Measurements from ENCODE around the gene ATG2A.

The ATG2A gene

DNA sequence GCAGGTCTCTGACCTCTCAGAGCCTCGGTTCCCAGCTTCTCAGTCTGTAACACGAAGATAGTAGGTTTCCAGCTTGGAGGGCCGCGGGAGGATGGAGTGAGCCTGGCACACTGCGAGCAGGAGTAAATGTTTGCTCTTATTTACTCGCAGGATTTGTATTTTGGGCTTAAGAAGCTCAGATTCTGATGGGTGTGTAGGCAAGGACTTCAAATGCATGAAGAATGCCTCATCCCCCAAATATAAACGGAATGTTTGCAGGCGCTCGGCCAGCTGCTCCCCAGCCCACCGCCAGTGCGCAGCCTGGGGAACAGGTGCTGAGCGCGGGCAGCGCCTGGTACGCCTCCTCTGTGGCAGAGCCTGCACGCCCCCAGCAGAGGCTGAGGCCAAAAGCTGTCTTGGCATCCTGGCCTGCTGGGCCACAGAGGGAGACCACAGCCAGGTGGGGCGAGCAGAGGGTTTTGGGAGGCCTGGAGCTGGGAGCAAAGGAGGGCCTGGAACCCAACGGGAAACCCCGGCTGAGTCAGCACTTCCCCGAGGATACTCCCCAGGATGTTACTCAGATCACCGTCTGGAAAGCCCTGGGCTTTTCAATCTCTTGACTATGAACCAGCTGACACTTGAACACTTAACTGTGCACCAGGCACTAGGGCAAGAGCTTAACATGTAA lies 48.0 kb downstream of the ATG2A start:
- no peak for DNase-seq (ENCODE audit: low spot score)

GRCh38 chr11:64867748-64868462 lies 49.1 kb downstream of the ATG2A start:
- no peak for DNase-seq (ENCODE audit: low spot score)

DNA sequence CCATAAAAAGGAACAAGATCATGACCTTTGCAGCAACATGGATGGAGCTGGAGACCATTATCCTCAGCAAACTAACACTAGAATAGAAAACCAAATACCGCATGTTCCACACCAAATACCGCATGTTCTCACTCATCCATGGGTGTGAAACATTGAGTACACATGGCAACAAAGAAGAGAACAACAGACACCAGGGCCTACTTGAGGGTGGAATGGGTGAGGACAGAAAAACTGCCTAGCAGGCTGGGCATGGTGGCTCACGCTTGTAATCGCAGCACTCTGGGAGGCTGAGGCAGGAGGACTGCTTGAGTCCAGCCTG lies 50.9 kb downstream of the ATG2A start:
- no peak for DNase-seq (ENCODE audit: low spot score)

DNA sequence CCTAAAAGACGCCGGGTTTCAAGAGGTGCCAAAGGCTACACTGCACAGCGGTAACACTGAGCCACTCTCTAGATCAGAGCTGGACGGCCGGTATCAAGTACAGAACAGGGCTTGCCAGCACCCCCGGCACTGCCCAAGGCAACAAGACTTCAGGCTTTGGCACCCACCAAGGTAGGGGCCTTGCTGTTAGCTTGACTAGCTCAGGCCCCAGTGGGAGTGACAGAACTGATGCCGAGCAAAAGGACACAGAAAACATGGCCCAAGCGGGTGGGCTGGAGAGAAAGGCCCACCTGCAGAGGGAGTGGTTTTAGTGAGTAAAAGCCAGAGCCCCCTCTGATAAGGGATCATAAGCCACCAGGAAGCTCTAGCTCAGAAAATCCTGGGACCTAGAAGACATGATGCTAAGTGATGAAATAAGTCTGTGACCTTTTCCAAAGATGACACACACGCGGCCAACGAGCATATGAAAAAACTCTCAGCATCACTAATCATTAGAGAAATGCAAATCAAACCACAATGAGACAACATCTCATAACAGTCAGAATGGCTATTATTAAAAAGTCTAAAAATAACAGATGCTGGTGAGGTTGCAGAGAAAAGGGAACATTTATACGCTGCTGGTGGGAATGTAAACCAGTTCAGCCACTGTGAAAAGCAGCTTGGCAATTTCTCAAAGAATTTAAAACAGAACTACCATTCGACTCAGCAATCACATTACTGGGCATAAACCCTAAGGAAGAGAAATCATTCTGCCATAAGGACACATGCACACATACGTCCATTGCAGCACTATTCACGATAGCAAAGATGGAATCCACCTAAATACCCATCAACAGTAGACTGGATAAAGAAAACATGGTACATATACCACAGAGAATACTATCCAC lies 51.5 kb downstream of the ATG2A start:
- no peak for DNase-seq (ENCODE audit: low spot score)

GRCh38 chr11:64864473-64865285 lies 52.3 kb downstream of the ATG2A start:
- DNase-seq (ENCODE audit: low spot score) = no peak

- no peak for DNase-seq (ENCODE audit: low spot score)
These were observed 52.9 kb downstream of the ATG2A start for GRCh38 chr11:64864135-64864472.

- no peak for DNase-seq (ENCODE audit: low spot score)
These were observed 53.5 kb downstream of the ATG2A start for GRCh38 chr11:64863391-64864060.

DNA sequence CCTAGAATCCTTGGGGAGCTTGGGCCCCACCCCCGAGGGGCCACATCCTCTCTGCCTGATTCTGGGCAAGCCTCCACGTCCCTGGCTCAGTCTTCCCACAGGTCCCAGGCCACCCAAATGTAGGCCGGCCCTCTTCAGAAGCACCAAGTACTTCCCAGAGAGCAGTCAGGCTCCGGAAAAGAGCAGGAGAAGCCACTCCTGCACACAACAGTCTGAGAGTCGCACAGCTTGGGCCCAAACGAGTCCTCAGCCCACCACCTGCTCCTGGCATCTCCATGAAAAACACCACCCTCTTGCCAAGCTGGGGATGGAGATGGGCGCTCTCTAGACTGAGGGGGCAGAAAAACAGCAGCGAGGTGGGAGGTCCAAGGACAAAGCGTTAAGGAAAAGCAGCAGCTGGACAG lies 54.0 kb downstream of the ATG2A start:
- DNase-seq (ENCODE audit: low spot score) = no peak

DNA sequence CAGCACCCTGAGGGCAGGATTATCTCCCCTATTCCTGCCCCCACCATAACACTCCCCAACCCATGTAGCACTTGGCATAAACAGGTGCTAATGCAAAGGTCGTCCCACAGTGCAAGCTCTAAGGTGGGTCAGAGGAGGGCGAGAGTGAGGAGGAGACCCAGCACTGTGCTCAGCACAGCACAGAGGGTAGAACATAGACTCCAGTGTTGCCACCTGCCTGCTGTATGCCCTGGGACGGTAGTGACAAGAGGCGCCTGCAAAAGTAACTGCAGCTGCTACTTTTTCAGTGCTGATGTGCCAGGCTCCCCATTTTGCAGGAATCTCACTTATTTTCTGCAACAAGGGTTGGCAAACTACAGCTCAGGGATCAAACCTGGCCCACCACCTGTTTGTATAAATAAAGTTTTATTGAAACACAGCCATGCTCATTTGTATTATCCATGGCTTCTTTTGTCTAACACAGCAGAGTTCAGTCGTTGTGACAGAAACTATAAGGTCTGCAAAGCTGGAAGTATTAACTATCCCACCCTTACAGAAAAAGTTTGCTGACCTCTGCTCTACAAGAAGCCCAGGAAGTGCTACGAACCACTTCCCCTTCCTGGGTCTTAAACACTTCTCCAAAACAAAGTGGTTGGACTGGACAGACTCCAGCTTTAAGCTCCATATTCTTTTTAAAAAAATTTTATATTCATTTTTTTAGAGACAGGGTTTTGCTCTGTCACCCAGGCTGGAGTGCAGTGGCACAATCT lies 55.6 kb downstream of the ATG2A start:
- no peak for DNase-seq (ENCODE audit: low spot score)

DNA sequence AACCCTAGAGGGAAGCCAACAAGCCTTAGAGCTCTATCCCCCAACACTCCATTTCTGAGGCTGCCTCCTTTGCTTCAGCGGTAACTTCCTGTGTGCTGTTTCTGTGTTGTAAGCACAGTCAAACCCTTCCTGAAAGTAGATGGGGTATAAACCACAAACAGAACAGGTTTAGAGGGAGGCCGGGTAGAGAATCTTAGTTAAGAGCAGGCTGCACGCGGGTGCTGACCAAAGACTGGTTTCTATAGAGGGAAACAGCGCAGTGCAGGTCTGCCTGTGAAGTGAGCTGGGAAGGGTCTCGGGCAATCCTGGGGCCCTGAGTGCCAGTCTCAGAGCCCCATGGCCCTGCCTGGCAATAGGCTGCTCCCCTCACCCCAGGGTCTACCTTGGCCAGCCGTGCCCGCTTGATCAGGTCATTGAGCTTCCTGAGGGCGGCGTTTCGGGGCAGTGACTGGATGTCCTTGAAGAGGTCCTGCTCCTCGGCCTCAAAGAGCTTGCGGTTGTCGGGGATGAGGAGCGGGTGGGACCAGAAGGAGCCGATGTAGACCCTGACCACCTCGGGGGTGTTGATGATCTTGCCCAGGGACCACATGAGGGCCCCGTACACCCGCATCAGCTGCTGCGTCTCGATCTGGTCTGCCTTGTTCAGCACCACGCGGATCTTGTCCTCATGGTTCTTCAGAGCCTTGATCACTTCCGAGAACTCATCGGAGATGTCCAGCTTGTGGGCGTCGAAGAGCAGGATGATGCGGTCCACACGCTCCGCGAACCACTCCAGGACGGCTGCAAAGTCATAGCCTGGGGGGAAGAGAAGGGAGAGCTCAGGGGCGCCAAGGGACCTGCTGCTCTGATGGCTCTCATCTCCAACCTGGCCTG lies 57.2 kb downstream of the ATG2A start:
- DNase-seq (ENCODE audit: low spot score) = no peak

DNA sequence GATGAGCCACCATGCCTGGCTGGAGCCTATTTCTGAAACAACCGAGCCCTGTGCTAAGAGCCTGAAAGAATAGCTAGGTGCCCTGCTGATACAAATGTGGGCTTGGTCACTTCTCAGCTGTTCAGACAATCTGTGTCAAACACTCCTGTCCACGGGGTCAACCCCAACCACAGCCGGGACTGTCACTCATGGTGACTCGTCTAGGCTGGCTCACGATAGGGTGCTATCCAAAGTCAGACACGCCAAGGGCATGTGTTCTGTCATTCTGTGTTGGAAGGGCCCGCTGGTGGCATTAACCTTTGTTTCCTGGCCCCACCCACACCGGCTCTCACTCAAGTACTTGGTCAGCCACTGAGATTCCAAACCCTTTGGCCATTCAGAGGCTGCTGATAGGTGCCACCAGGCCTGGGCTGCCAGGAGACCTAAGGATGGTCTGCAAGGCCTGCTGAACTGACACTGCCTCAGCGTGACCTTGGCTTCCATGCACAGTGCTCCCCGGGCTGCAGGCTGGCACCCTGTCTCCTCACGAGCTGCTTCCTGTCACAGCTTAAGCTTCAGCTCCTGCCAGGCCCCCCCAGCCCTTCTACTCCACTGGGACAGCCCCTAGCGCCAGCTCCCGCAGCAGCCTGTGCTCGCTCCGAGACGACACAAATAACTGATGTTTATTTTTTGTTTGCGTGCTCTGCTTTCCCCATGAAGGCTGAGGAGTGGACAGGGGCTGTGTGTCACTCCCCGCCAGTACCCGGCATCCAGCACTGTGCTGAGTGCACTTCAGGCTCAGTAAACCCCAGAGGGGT lies 58.3 kb downstream of the ATG2A start:
- DNase-seq (ENCODE audit: low spot score) = no peak

GRCh38 chr11:64857485-64857884 lies 59.5 kb downstream of the ATG2A start:
- no peak for DNase-seq (ENCODE audit: low spot score)

- DNase-seq (ENCODE audit: low spot score) = no peak
These were observed 60.4 kb downstream of the ATG2A start for GRCh38 chr11:64856382-64857227.

- DNase-seq (ENCODE audit: low spot score) = no peak
These were observed 61.3 kb downstream of the ATG2A start for GRCh38 chr11:64855596-64856304.

- no peak for DNase-seq (ENCODE audit: low spot score)
These were observed 62.2 kb downstream of the ATG2A start for GRCh38 chr11:64854534-64855502.

DNA sequence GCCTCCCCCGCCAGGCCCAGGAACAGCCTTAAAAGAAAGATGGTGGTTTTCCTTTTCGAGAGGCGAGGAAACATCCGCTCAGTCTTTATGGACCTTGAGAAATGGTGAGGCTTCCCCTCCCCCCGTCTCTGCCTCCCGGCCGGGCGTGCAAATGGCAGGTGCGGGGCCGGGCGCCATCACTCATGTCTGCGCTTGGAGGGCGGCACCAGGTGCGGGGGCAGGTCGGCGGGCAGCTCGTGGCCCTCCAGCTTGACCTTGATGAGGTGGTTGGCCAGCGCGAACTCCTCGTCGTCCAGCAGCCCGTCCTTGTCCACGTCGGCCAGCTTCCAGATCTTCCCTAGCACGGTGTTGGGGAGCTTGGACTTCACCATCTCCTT lies 62.9 kb downstream of the ATG2A start:
- no peak for DNase-seq (ENCODE audit: low spot score)

Data from ecto neural progenitor cell (in vitro differentiated cells).